ENCODE data around the gene POLR2E. TPM values are rescaled to one million over a fixed set of nuclear protein-coding genes. Genes with fewer than 3 reads are reported as not detected.

The POLR2E gene
- total and polyA plus RNA-seq, 2 of the 13 experiments (the other 11 are each of a cell fraction or from before 2014, with no cell fraction given), result 140 to 272 TPM

DNA sequence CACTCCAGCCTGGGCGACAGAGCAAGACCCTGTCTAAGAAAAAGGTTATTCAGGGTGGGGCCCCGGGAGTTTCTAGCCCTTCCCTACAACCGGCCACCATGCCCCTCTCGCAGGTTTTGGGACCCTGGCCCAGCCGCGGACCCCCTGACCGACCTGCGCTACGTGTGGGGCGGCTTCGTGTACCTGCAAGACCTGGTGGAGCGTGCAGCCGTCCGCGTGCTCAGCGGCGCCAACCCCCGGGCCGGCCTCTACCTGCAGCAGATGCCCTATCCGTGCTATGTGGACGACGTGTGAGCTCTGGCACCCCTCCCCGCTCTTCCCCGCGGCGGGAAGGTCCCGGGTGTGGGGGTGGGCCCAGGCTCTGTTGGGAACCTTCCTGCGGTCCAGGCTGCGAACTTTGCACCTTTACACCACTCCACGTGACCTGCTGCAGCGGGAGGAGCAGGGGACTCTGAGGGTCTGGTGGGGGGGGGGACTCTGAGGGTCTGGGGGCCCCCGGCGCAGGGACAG, 49.0 kb downstream of the POLR2E start (continued):
- no peak for TF ChIP-seq SOX13 (IDR thresholded peaks at IDR 0.05)
- TF ChIP-seq SOX13 (CRISPR knock-in tag; conservative IDR thresholded peaks at IDR 0.05 in 1 of 2, IDR thresholded peaks at IDR 0.05 in 1 of 2), result 0 out of 4 replicates have a peak, but pooled peaks of 1 of the 2 experiments have one; percentile 17
- peak; percentile 44 for TF ChIP-seq TAF15 (IDR thresholded peaks at IDR 0.05; ENCODE audit: low read depth, low read length, poor library complexity, severe bottlenecking)
- TF ChIP-seq, protein P1, sequence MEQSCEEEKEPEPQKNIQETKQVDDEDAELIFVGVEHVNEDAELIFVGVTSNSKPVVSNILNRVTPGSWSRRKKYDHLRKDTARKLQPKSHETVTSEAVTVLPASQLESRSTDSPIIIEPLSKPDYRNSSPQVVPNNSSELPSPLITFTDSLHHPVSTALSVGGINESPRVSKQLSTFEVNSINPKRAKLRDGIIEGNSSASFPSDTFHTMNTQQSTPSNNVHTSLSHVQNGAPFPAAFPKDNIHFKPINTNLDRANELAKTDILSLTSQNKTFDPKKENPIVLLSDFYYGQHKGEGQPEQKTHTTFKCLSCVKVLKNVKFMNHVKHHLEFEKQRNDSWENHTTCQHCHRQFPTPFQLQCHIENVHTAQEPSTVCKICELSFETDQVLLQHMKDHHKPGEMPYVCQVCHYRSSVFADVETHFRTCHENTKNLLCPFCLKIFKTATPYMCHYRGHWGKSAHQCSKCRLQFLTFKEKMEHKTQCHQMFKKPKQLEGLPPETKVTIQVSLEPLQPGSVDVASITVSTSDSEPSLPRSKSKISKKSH (CRISPR knock-in tag; IDR thresholded peaks at IDR 0.05; ENCODE audit: borderline replicate concordance), result no peak
- TF ChIP-seq, protein P2, sequence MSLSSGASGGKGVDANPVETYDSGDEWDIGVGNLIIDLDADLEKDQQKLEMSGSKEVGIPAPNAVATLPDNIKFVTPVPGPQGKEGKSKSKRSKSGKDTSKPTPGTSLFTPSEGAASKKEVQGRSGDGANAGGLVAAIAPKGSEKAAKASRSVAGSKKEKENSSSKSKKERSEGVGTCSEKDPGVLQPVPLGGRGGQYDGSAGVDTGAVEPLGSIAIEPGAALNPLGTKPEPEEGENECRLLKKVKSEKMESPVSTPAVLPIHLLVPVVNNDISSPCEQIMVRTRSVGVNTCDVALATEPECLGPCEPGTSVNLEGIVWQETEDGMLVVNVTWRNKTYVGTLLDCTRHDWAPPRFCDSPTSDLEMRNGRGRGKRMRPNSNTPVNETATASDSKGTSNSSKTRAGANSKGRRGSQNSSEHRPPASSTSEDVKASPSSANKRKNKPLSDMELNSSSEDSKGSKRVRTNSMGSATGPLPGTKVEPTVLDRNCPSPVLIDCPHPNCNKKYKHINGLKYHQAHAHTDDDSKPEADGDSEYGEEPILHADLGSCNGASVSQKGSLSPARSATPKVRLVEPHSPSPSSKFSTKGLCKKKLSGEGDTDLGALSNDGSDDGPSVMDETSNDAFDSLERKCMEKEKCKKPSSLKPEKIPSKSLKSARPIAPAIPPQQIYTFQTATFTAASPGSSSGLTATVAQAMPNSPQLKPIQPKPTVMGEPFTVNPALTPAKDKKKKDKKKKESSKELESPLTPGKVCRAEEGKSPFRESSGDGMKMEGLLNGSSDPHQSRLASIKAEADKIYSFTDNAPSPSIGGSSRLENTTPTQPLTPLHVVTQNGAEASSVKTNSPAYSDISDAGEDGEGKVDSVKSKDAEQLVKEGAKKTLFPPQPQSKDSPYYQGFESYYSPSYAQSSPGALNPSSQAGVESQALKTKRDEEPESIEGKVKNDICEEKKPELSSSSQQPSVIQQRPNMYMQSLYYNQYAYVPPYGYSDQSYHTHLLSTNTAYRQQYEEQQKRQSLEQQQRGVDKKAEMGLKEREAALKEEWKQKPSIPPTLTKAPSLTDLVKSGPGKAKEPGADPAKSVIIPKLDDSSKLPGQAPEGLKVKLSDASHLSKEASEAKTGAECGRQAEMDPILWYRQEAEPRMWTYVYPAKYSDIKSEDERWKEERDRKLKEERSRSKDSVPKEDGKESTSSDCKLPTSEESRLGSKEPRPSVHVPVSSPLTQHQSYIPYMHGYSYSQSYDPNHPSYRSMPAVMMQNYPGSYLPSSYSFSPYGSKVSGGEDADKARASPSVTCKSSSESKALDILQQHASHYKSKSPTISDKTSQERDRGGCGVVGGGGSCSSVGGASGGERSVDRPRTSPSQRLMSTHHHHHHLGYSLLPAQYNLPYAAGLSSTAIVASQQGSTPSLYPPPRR (CRISPR knock-in tag; IDR thresholded peaks at IDR 0.05; ENCODE audit: borderline replicate concordance), result peak; percentile 28; the same call in 1 of the 2 replicates
- TF ChIP-seq, protein P3, sequence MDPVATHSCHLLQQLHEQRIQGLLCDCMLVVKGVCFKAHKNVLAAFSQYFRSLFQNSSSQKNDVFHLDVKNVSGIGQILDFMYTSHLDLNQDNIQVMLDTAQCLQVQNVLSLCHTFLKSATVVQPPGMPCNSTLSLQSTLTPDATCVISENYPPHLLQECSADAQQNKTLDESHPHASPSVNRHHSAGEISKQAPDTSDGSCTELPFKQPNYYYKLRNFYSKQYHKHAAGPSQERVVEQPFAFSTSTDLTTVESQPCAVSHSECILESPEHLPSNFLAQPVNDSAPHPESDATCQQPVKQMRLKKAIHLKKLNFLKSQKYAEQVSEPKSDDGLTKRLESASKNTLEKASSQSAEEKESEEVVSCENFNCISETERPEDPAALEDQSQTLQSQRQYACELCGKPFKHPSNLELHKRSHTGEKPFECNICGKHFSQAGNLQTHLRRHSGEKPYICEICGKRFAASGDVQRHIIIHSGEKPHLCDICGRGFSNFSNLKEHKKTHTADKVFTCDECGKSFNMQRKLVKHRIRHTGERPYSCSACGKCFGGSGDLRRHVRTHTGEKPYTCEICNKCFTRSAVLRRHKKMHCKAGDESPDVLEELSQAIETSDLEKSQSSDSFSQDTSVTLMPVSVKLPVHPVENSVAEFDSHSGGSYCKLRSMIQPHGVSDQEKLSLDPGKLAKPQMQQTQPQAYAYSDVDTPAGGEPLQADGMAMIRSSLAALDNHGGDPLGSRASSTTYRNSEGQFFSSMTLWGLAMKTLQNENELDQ (CRISPR knock-in tag; IDR thresholded peaks at IDR 0.05; ENCODE audit: borderline replicate concordance), result no peak
- TF ChIP-seq TERF1 (CRISPR knock-in tag; IDR thresholded peaks at IDR 0.05), result no peak
- TF ChIP-seq, protein P4, sequence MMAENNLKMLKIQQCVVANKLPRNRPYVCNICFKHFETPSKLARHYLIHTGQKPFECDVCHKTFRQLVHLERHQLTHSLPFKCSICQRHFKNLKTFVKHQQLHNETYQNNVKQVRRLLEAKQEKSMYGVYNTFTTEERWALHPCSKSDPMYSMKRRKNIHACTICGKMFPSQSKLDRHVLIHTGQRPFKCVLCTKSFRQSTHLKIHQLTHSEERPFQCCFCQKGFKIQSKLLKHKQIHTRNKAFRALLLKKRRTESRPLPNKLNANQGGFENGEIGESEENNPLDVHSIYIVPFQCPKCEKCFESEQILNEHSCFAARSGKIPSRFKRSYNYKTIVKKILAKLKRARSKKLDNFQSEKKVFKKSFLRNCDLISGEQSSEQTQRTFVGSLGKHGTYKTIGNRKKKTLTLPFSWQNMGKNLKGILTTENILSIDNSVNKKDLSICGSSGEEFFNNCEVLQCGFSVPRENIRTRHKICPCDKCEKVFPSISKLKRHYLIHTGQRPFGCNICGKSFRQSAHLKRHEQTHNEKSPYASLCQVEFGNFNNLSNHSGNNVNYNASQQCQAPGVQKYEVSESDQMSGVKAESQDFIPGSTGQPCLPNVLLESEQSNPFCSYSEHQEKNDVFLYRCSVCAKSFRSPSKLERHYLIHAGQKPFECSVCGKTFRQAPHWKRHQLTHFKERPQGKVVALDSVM (CRISPR knock-in tag; IDR thresholded peaks at IDR 0.05), result no peak
- no peak for TF ChIP-seq HNRNPK (IDR thresholded peaks at IDR 0.05; ENCODE audit: low read depth, low read length, poor library complexity, severe bottlenecking)
- no peak for TF ChIP-seq RARG (CRISPR knock-in tag; IDR thresholded peaks at IDR 0.05; ENCODE audit: low read depth)
